ENCODE measurements around the gene PSAT1.

- TF ChIP-seq CTCF (conservative IDR thresholded peaks at IDR 0.05; ENCODE audit: low read length) (no peak), EZH2phosphoT487 (IDR thresholded peaks at IDR 0.05; ENCODE audit: borderline replicate concordance) (no peak)
Measured at GRCh38 chr9:78368236-78368635, 71.3 kb downstream of the PSAT1 start.
